Fibroblast of lung (primary cell): ENCODE results near the gene DCD. TPM values are rescaled to one million over a fixed set of nuclear protein-coding genes. Genes with fewer than 3 reads are reported as not detected.
"Not testable (repeated sequence)": the region's sequence is repeated elsewhere in the genome, so short reads cannot be mapped to it uniquely, and the experiment has no call there.

Source experiments
- DNase-seq, 2 donors: peaks; one replicate each; pipeline versions ENCODE4 v3.0.0 to v3.0.0-alpha.2; 2010; ENCODE audit warnings: low read depth in 2 of 2
- H2AFZ ChIP-seq: 2 replicates; pipeline ENCODE4 v1.5.1; 2012; ENCODE audit warnings: low read length, control low read depth, inconsistent platforms
- H3K27ac ChIP-seq: 2 replicates; pipeline ENCODE4 v1.5.1; 2011; ENCODE audit warnings: low read length, control low read depth; ENCODE audit not compliant: insufficient read depth
- H3K27me3 ChIP-seq: 2 replicates; pipeline ENCODE4 v1.5.1; 2011; ENCODE audit warnings: mild to moderate bottlenecking, low read length; ENCODE audit not compliant: control insufficient read depth, insufficient read depth
- H3K36me3 ChIP-seq: 2 replicates; pipeline ENCODE4 v1.5.1; 2011; ENCODE audit warnings: low read length; ENCODE audit not compliant: control insufficient read depth, insufficient read depth
- H3K4me1 ChIP-seq: 2 replicates; pipeline ENCODE4 v1.5.1; 2011; ENCODE audit warnings: low read length; ENCODE audit not compliant: control insufficient read depth, insufficient read depth; ENCODE audit errors: extremely low read depth
- H3K4me2 ChIP-seq: 2 replicates; pipeline ENCODE4 v1.5.1; 2011; ENCODE audit warnings: low read length, control low read depth; ENCODE audit not compliant: insufficient read depth; ENCODE audit errors: extremely low read depth
- H3K4me3 ChIP-seq, 4 experiments: fragments of 200-600 bp in 1 of 4; sonication (generic) in 1 of 4; replicated peaks in 1 of 4; 2 replicates each; pipeline ENCODE4 v1.5.1; 2011 to 2016; ENCODE audit warnings: low read length in 4 of 4, low read depth in 3 of 4, mild to moderate bottlenecking in 3 of 4, control low read depth in 2 of 4, inconsistent platforms in 1 of 4, mixed read lengths in 1 of 4; ENCODE audit not compliant: insufficient read depth in 1 of 4; ENCODE audit errors: control extremely low read depth in 1 of 4
- H3K79me2 ChIP-seq: 2 replicates; pipeline ENCODE4 v1.5.1; 2012; ENCODE audit warnings: mild to moderate bottlenecking, low read length, inconsistent platforms; ENCODE audit not compliant: control insufficient read depth, insufficient read depth
- H3K9ac ChIP-seq: 2 replicates; pipeline ENCODE4 v1.5.1; 2011; ENCODE audit warnings: mild to moderate bottlenecking, low read length, control low read depth; ENCODE audit not compliant: insufficient read depth
- H3K9me3 ChIP-seq: 2 replicates; pipeline ENCODE4 v1.5.1; 2012; ENCODE audit warnings: low read depth, low read length; ENCODE audit not compliant: control insufficient read depth, insufficient read depth
- H4K20me1 ChIP-seq: 2 replicates; pipeline ENCODE4 v1.5.1; 2011; ENCODE audit warnings: low read length; ENCODE audit not compliant: control insufficient read depth, insufficient read depth; ENCODE audit errors: extremely low read depth
- EZH2 ChIP-seq: IDR thresholded peaks from 2 replicates; pipeline ENCODE4 v1.5.1; 2012; ENCODE audit warnings: low read length, control low read depth, mild to moderate bottlenecking; ENCODE audit errors: missing control alignments
- polyA plus RNA-seq, 2 donors: library from polyadenylated mRNA; depleted of rRNA in 1 of 2; stranded (reverse) in 1 of 2; unstranded in 1 of 2; fragments of >200 nt; gene quantifications; 2 replicates each; pipeline ENCODE4 v1.2.1, GENCODE V29; 2011 to 2012; ENCODE audit warnings: missing spikeins in 1 of 2
- total RNA-seq: library from RNA; depleted of rRNA; stranded (reverse); fragments of >200 nt; gene quantifications from 2 replicates; pipeline ENCODE4 v1.2.1, GENCODE V29; 2014
- TF ChIP-seq, protein P1 (sequence below), 2 donors: IDR thresholded peaks in 1 of 2; conservative IDR thresholded peaks in 1 of 2; 1 replicate in 1 of 2; 2 replicates in 1 of 2; pipeline ENCODE4 v1.5.1; 2011 to 2012; ENCODE audit warnings: low read length in 2 of 2, control low read depth in 1 of 2, inconsistent platforms in 1 of 2, low read depth in 1 of 2, mild to moderate bottlenecking in 1 of 2

The DCD gene
- total and polyA plus RNA-seq, 2 donors (not counting 1 experiment from before 2014, with no cell fraction given): not detected

DNA sequence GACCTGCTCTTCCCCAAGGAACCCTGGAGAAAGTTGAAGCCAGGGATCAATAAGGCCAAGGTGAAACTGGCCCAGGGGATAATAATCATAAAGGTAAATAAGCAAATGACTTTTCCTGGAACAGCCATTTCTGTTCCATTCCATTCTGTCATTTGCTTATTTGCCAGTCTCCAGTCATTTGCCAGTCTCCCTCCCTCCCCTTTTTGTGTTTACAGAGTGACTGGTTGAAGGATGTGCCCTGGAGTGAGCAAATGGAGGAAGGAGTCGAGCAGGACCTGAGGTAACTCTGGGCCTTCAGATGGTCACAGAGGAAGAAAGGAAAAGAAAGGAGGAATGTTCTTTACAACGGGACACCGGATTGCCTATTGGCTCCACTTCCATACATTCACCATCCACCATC is 17.8 kb upstream of the DCD start:
- DNase-seq: no peak
- Histone ChIP-seq H3K27me3 (no peaks in the 10 kb centered on the region), H2AFZ (no peak overlapping the region), H3K4me1 (no peaks in the 10 kb centered on the region), H3K27ac (no peak overlapping the region), H3K4me2 (no peak overlapping the region), H4K20me1 (no peaks in the 10 kb centered on the region), H3K79me2 (no peaks in the 10 kb centered on the region), H3K9me3 (no peaks in the 10 kb centered on the region), H3K9ac (no peak overlapping the region), H3K4me3 (no peak overlapping the region), H3K36me3 (no peaks in the 10 kb centered on the region)
- TF ChIP-seq, protein P1, sequence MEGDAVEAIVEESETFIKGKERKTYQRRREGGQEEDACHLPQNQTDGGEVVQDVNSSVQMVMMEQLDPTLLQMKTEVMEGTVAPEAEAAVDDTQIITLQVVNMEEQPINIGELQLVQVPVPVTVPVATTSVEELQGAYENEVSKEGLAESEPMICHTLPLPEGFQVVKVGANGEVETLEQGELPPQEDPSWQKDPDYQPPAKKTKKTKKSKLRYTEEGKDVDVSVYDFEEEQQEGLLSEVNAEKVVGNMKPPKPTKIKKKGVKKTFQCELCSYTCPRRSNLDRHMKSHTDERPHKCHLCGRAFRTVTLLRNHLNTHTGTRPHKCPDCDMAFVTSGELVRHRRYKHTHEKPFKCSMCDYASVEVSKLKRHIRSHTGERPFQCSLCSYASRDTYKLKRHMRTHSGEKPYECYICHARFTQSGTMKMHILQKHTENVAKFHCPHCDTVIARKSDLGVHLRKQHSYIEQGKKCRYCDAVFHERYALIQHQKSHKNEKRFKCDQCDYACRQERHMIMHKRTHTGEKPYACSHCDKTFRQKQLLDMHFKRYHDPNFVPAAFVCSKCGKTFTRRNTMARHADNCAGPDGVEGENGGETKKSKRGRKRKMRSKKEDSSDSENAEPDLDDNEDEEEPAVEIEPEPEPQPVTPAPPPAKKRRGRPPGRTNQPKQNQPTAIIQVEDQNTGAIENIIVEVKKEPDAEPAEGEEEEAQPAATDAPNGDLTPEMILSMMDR (conservative IDR thresholded peaks at IDR 0.05 in 1 of 2, IDR thresholded peaks at IDR 0.05 in 1 of 2; ENCODE audit: low read depth in 1 of 2, low read length in 2 of 2): no peak
- TF ChIP-seq EZH2: no peak

DNA sequence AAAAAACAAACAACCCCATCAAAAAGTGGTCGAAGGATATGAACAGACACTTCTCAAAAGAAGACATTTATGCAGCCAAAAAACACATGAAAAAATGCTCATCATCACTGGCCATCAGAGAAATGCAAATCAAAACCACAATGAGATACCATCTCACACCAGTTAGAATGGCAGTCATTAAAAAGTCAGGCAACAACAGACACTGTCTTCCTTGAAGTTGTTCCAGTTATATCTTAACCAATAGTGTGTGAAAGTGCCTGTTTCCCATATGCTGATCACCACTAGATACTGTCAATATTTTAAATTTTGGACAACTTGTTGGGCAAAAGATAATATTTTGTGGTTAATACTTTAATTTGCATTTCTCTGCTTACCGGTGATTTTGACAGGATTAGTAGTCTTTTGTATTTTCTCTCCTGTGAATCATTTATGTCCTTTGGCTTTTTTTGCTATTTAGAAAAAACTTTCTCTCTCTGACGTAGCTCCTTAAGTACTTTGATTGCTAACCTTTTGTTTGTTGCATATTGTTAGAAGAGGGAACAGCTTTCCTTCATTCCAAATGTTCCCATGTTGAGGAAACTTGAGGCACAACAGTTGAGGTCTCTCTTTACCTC is 17.0 kb upstream of the DCD start:
- not testable (repeated sequence) for H3K79me2 ChIP-seq, H3K9ac ChIP-seq, H3K36me3 ChIP-seq, H3K27ac ChIP-seq, DNase-seq, H3K4me3 ChIP-seq, H3K9me3 ChIP-seq, H3K4me2 ChIP-seq, H4K20me1 ChIP-seq, H2AFZ ChIP-seq, H3K27me3 ChIP-seq, H3K4me1 ChIP-seq

DNA sequence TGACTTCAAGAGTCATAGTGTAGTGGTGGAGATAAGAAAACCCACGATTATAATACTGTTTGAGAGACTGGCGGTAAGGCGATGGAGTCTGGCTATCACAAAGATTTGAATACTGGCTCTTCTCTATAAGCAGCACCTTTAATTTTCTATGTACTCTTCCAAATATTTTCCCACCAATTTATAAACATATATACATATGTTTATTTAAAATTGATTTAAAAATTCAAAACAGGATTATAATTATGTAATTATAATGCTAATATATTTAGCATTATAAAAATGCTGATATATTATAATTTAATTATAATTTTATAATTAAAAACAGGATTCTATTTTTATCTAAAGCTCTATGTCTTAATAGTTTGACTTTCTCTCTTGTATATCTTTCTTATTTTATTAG is 15.4 kb upstream of the DCD start:
- no peak for DNase-seq

More for the DNA sequence above, 15.4 kb upstream of the DCD start:
- no peak overlapping the region for H3K9ac ChIP-seq
- TF ChIP-seq, protein P1 (conservative IDR thresholded peaks at IDR 0.05 in 1 of 2, IDR thresholded peaks at IDR 0.05 in 1 of 2; ENCODE audit: low read depth in 1 of 2, low read length in 2 of 2): no peak
- TF ChIP-seq EZH2: no peak
- H3K27ac ChIP-seq: no peak overlapping the region
- no peak overlapping the region for H3K4me3 ChIP-seq
- H3K27me3 ChIP-seq: no peaks in the 10 kb centered on the region
- no peaks in the 10 kb centered on the region for H3K36me3 ChIP-seq
- H3K4me2 ChIP-seq: no peak overlapping the region
- no peaks in the 10 kb centered on the region for H4K20me1 ChIP-seq
- no peaks in the 10 kb centered on the region for H3K79me2 ChIP-seq
- H3K9me3 ChIP-seq: no peaks in the 10 kb centered on the region
- no peaks in the 10 kb centered on the region for H3K4me1 ChIP-seq
- H2AFZ ChIP-seq: no peak overlapping the region
